Dermis blood vessel endothelial cell (primary cell): ENCODE measurements around the gene PRAC2. TPM values are rescaled to one million over a fixed set of nuclear protein-coding genes. Genes with fewer than 3 reads are reported as not detected.
"Not testable (repeated sequence)": the region's sequence is repeated elsewhere in the genome, so short reads cannot be mapped to it uniquely, and the experiment has no call there.

Source experiments
- DNase-seq: peaks from one replicate; pipeline ENCODE4 v3.0.0; 2010
- total RNA-seq: library from RNA; depleted of rRNA; stranded (reverse); fragments of >200 nt; gene quantifications from 2 replicates; pipeline ENCODE4 v1.2.3, GENCODE V29; 2014

Gene PRAC2
- not detected in 2 replicates for total RNA-seq

- DNase-seq: no peak
Observed at GRCh38 chr17:48722915-48723422, at the start of gene PRAC2. Gene PRAC2 (plus strand): TSS chr17:48723185. CDS start chr17:48724411, 1,226 bp downstream.

- no peak for DNase-seq
Observed at GRCh38 chr17:48676963-48677558, 45.9 kb upstream of the PRAC2 start.

GRCh38 chr17:48678141-48678971 lies 44.6 kb upstream of the PRAC2 start:
- DNase-seq: peak; percentile 72

- no peak for DNase-seq
Observed at GRCh38 chr17:48679385-48680096, 43.4 kb upstream of the PRAC2 start.

- DNase-seq: no peak
Observed at GRCh38 chr17:48681609-48682008, 41.4 kb upstream of the PRAC2 start.

GRCh38 chr17:48690655-48691054 lies 32.3 kb upstream of the PRAC2 start:
- no peak for DNase-seq

GRCh38 chr17:48692049-48692448 lies 30.9 kb upstream of the PRAC2 start:
- no peak for DNase-seq

GRCh38 chr17:48693178-48693577 lies 29.8 kb upstream of the PRAC2 start:
- no peak for DNase-seq

GRCh38 chr17:48701864-48702532 lies 21.0 kb upstream of the PRAC2 start:
- DNase-seq: no peak

- DNase-seq: no peak
Observed at GRCh38 chr17:48704361-48705248, 18.4 kb upstream of the PRAC2 start.

- no peak for DNase-seq
Observed at GRCh38 chr17:48711128-48711527, 11.9 kb upstream of the PRAC2 start.

GRCh38 chr17:48715496-48716399 lies 7.2 kb upstream of the PRAC2 start:
- DNase-seq: no peak

GRCh38 chr17:48716549-48716948 lies 6.4 kb upstream of the PRAC2 start:
- not testable (repeated sequence) for DNase-seq

- DNase-seq: no peak
Observed at GRCh38 chr17:48717367-48718226, 5.4 kb upstream of the PRAC2 start.

- no peak for DNase-seq
Observed at GRCh38 chr17:48718227-48718760, 4.7 kb upstream of the PRAC2 start.

GRCh38 chr17:48718761-48719641 lies 4.0 kb upstream of the PRAC2 start:
- DNase-seq: peak; percentile 14

- DNase-seq: no peak
Observed at GRCh38 chr17:48719642-48720265, 3.2 kb upstream of the PRAC2 start.
